Hepatocyte (in vitro differentiated cells): Measurements from ENCODE around the gene GPN2.

Experiments used
- CTCF ChIP-seq: fragments of 200-600 bp; sonication (generic); IDR thresholded peaks from 2 replicates; pipeline ENCODE4 v1.5.1; 2016; ENCODE audit warnings: antibody characterized with exemption, mild to moderate bottlenecking; ENCODE audit not compliant: poor library complexity
- EZH2 ChIP-seq: fragments of 200-600 bp; sonication (generic); IDR thresholded peaks from 2 replicates; pipeline ENCODE4 v1.6.1; 2016; ENCODE audit warnings: antibody characterized with exemption, mild to moderate bottlenecking, borderline replicate concordance
- EZH2phosphoT487 ChIP-seq: fragments of 200-600 bp; sonication (generic); IDR thresholded peaks from one replicate; pipeline ENCODE4 v1.6.1; 2018; ENCODE audit warnings: antibody characterized with exemption, mild to moderate bottlenecking, low read depth, moderate library complexity; ENCODE audit not compliant: unreplicated experiment, severe bottlenecking

DNA sequence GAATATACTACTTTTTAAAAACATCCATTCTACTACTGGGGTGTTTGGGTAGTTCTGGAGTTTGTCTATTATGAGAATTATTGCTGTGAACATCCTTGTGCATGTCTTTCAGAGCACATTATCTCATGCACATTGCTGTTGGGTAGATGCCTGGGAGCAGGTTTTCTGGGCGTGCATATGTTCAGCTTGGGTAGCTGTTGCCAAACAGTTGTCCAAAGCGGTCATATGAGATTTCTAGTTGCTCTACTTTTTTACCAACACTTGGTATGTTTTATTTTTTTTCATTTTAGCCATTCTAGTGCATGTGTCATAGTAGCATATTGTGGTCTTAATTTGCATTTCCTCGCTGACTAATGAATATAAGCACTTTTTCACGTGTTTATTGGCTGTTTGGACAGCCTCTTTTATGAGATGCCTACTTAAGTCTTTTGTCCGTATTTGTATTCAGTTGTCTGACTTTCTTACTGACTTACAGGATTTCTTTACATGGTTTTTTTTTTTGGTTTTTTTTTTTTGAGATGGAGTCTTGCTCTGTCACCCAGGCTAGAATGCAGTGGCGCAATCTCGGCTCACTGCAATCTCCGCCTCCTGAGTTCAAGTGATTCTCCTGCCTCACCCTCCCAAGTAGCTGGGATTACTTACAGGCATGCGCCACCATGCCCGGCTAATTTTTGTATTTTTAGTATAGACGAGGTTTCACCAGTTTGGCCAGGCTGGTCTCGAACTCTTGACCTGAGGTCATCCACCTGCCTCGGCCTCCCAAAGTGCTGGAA, 45.5 kb downstream of the GPN2 start:
- no peak for TF ChIP-seq CTCF
- TF ChIP-seq EZH2phosphoT487, result no peak
- no peak for TF ChIP-seq EZH2
